CD14-positive monocyte (primary cell): ENCODE data around the gene IKZF2. TPM values are rescaled to one million over a fixed set of nuclear protein-coding genes. Genes with fewer than 3 reads are reported as not detected.
A peak's percentile ranks its signal among the peaks of the same experiment; 100 is the strongest.

Experiments used
- DNase-seq, 3 donors: peaks; one replicate each; pipeline ENCODE4 v3.0.0-alpha.2; 2011 to 2022
- H2AFZ ChIP-seq: 2 replicates; pipeline ENCODE4 v1.6.0; 2012; ENCODE audit warnings: mild to moderate bottlenecking, low read depth, low read length, inconsistent platforms; ENCODE audit not compliant: insufficient read depth, poor library complexity, severe bottlenecking
- H3K27ac ChIP-seq, 2 donors: 1 replicate in 1 of 2; 2 replicates in 1 of 2; pipeline ENCODE4 v1.5.1; 2012 to 2013; ENCODE audit warnings: low read length in 2 of 2, control low read depth in 1 of 2, inconsistent platforms in 1 of 2, low read depth in 1 of 2, mild to moderate bottlenecking in 1 of 2
- H3K27me3 ChIP-seq, 2 donors: one replicate each; pipeline versions ENCODE4 v1.6.0 to v1.6.1; 2011 to 2013; ENCODE audit warnings: low read length in 2 of 2; ENCODE audit not compliant: control insufficient read depth in 2 of 2, insufficient read depth in 2 of 2
- H3K36me3 ChIP-seq, 2 donors: replicated peaks in 1 of 2; 1 replicate in 1 of 2; 2 replicates in 1 of 2; pipeline versions ENCODE4 v1.5.1 to v1.6.1; 2012 to 2013; ENCODE audit warnings: low read length in 2 of 2, control low read depth in 1 of 2, inconsistent platforms in 1 of 2, mild to moderate bottlenecking in 1 of 2; ENCODE audit not compliant: insufficient read depth in 2 of 2, control insufficient read depth in 1 of 2
- H3K4me1 ChIP-seq, 2 donors: 1 replicate in 1 of 2; 2 replicates in 1 of 2; pipeline versions ENCODE4 v1.5.1 to v1.6.1; 2012 to 2013; ENCODE audit warnings: low read length in 2 of 2, control low read depth in 1 of 2, inconsistent platforms in 1 of 2, mild to moderate bottlenecking in 1 of 2, moderate library complexity in 1 of 2; ENCODE audit not compliant: insufficient read depth in 2 of 2, control insufficient read depth in 1 of 2
- H3K4me2 ChIP-seq: replicated peaks from 2 replicates; pipeline ENCODE3; 2012; ENCODE audit warnings: low read length, moderate library complexity, mild to moderate bottlenecking; ENCODE audit not compliant: poor library complexity, severe bottlenecking; ENCODE audit errors: extremely low read depth
- H3K4me3 ChIP-seq, 3 experiments: fragments of 200-600 bp in 1 of 3; sonication (generic) in 1 of 3; replicated peaks in 1 of 3; 1 replicate in 2 of 3; 2 replicates in 1 of 3; pipeline ENCODE4 v1.5.1; 2011 to 2013; ENCODE audit warnings: low read length in 3 of 3, mild to moderate bottlenecking in 3 of 3, control low read depth in 2 of 3, low read depth in 2 of 3, inconsistent platforms in 1 of 3, moderate library complexity in 1 of 3
- H3K79me2 ChIP-seq: 2 replicates; pipeline ENCODE4 v1.6.0; 2012; ENCODE audit warnings: mild to moderate bottlenecking, control low read depth, inconsistent platforms, low read length, moderate library complexity; ENCODE audit not compliant: insufficient read depth
- H3K9ac ChIP-seq: 2 replicates; pipeline ENCODE4 v1.6.0; 2017; ENCODE audit warnings: low read length, mild to moderate bottlenecking; ENCODE audit not compliant: insufficient read depth, poor library complexity, severe bottlenecking
- H3K9me3 ChIP-seq, 2 donors: replicated peaks in 1 of 2; 1 replicate in 1 of 2; 2 replicates in 1 of 2; pipeline versions ENCODE4 v1.5.1 to v1.6.1; 2012 to 2013; ENCODE audit warnings: low read length in 2 of 2, control low read depth in 1 of 2; ENCODE audit not compliant: control insufficient read depth in 1 of 2, insufficient read depth in 1 of 2
- H4K20me1 ChIP-seq: 2 replicates; pipeline ENCODE4 v1.6.0; 2012; ENCODE audit warnings: mild to moderate bottlenecking, low read length, control low read depth, moderate library complexity; ENCODE audit not compliant: insufficient read depth
- H3K27ac Mint-ChIP-seq, 7 donors: one replicate each; pipeline ENCODE4 v1.8.0; 2020; ENCODE audit warnings: mild to moderate bottlenecking in 7 of 7, mixed read lengths in 7 of 7, moderate library complexity in 6 of 7, inconsistent platforms in 2 of 7
- H3K27me3 Mint-ChIP-seq, 3 donors: one replicate each; pipeline ENCODE4 v1.8.0; 2021 to 2022; ENCODE audit warnings: low read depth in 3 of 3, mild to moderate bottlenecking in 3 of 3, mixed read lengths in 3 of 3, moderate library complexity in 3 of 3, inconsistent platforms in 1 of 3
- H3K36me3 Mint-ChIP-seq, 2 donors: one replicate each; pipeline ENCODE4 v1.8.0; 2020; ENCODE audit warnings: mixed read lengths in 2 of 2, inconsistent platforms in 1 of 2, mild to moderate bottlenecking in 1 of 2
- H3K4me1 Mint-ChIP-seq: one replicate; pipeline ENCODE4 v1.8.0; 2020; ENCODE audit warnings: mild to moderate bottlenecking, mixed read lengths
- H3K4me3 Mint-ChIP-seq, 2 donors: one replicate each; pipeline ENCODE4 v1.8.0; 2020; ENCODE audit warnings: mild to moderate bottlenecking in 2 of 2, mixed read lengths in 2 of 2, moderate library complexity in 1 of 2
- H3K9me3 Mint-ChIP-seq, 7 donors: one replicate each; pipeline ENCODE4 v1.8.0; 2020 to 2022; ENCODE audit warnings: mixed read lengths in 7 of 7, mild to moderate bottlenecking in 6 of 7, moderate library complexity in 6 of 7, inconsistent platforms in 2 of 7
- WGBS: methylation state at CpG from one replicate; pipeline ENCODE4 v1.1.5; 2013; ENCODE audit warnings: missing lambda C conversion rate; ENCODE audit not compliant: insufficient coverage; 5-methylcytosine and 5-hydroxymethylcytosine counted together
- intact Hi-C, 2 donors: fragments of 100-400 bp; cut with micrococcal nuclease; formaldehyde crosslinking; loops; one replicate each; pipeline versions ENCODE4 v1.15.0 to v1.15.1; 2023
- polyA plus RNA-seq, 3 donors: library from polyadenylated mRNA; depleted of rRNA in 1 of 3; unstranded in 2 of 3; stranded (reverse) in 1 of 3; fragments of 300-500 nt in 2 of 3; fragments of >200 nt in 1 of 3; fragmentation: Illumina TruSeq in 2 of 3; gene quantifications; 1 replicate in 2 of 3; 2 replicates in 1 of 3; pipeline ENCODE4 v1.2.3, GENCODE V29; 2012 to 2021
- TF ChIP-seq, protein P1 (sequence below): fragments of 200-600 bp; IDR thresholded peaks from one replicate; pipeline ENCODE4 v1.8.0; 2022; ENCODE audit warnings: antibody characterized with exemption, mild to moderate bottlenecking

The IKZF2 gene
- polyA plus RNA-seq, 3 donors, result 0.10 to 0.12 (median 0.11) TPM

DNA sequence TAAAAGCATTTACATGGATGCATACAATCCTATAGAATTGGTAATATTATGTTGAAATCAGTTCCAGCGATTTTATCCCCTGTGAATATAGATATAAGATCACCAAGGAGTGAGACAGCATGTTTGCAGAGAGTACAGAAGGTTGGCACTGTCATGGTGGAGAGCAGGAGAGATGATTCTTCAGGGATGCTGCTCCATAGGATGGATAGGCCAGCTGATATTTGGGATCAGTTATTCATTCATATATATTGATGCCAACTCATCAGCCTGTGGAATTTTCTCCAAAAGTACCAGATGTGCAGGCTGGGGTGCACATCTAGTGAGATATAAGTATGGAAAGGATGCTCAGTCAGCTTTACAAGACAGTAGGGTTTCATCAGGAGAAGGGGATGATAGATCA is 139.9 kb downstream of the IKZF2 start:
- H3K27ac Mint-ChIP-seq, result peak overlapping the region in 1 of 7 donors; percentile 8
- no peak for DNase-seq
- intact Hi-C loops, result no loop called here
- no peak overlapping the region for H3K4me3 ChIP-seq
- no peaks in the 10 kb centered on the region for H3K4me1 ChIP-seq
- no peaks in the 10 kb centered on the region for H3K36me3 Mint-ChIP-seq
- H3K27me3 ChIP-seq, result no peaks in the 10 kb centered on the region
- H3K9me3 ChIP-seq, result no peaks in the 10 kb centered on the region
- no peaks in the 10 kb centered on the region for H3K79me2 ChIP-seq
- no peaks in the 10 kb centered on the region for H3K36me3 ChIP-seq
- no peak overlapping the region for H3K4me3 Mint-ChIP-seq
- peaks cover 0 to 3% (median 0%) of the 10 kb centered on the region in 7 donors for H3K9me3 Mint-ChIP-seq
- TF ChIP-seq, protein P1, sequence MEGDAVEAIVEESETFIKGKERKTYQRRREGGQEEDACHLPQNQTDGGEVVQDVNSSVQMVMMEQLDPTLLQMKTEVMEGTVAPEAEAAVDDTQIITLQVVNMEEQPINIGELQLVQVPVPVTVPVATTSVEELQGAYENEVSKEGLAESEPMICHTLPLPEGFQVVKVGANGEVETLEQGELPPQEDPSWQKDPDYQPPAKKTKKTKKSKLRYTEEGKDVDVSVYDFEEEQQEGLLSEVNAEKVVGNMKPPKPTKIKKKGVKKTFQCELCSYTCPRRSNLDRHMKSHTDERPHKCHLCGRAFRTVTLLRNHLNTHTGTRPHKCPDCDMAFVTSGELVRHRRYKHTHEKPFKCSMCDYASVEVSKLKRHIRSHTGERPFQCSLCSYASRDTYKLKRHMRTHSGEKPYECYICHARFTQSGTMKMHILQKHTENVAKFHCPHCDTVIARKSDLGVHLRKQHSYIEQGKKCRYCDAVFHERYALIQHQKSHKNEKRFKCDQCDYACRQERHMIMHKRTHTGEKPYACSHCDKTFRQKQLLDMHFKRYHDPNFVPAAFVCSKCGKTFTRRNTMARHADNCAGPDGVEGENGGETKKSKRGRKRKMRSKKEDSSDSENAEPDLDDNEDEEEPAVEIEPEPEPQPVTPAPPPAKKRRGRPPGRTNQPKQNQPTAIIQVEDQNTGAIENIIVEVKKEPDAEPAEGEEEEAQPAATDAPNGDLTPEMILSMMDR, result no peak
- H3K4me2 ChIP-seq, result no peak overlapping the region
- no peaks in the 10 kb centered on the region for H3K27me3 Mint-ChIP-seq
- WGBS, result no CpG with 5 or more reads among the region's 1 CpG
- H4K20me1 ChIP-seq, result no peaks in the 10 kb centered on the region
- H2AFZ ChIP-seq, result no peak overlapping the region
- H3K4me1 Mint-ChIP-seq, result no peaks in the 10 kb centered on the region
- no peak overlapping the region for H3K9ac ChIP-seq
- H3K27ac ChIP-seq, result no peak overlapping the region

DNA sequence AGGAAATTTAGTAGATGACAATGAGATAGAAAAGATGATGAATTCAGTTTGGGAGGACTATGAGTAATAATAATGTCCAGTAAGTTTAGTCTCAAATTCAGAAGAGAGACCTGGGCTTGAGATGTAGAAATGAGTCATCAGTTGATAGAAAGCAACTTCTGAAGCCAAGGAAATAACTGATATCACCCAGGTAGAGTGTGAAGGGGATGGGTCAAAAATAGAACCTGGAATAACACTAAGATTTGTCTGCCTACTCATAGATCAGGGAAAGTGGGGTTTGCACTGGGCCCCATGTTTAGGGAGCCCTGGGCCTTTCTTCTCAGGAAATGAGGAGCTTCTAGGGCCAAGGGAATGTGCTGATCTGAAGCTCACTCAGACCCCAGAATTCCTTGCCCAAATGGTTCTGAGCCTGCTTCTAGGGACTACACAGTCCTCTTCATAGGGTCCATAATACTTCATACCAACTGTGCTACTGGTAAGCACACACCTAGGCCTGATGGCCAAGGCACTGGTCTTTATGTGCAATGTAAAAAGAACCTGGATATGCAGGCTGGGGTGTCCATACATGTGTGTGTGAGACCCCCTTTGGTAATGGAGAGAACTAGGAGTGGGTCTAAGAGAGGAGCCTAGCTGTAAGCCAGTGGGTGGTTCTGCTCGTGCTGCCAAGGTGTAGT is 141.2 kb downstream of the IKZF2 start:
- H3K36me3 ChIP-seq, result no peaks in the 10 kb centered on the region
- no peaks in the 10 kb centered on the region for H3K27me3 ChIP-seq
- H3K27ac ChIP-seq, result no peak overlapping the region
- Mint-ChIP-seq H3K27ac (no peak overlapping the region), H3K4me3 (no peak overlapping the region), H3K36me3 (no peaks in the 10 kb centered on the region), H3K4me1 (no peaks in the 10 kb centered on the region), H3K9me3 (peaks cover 0 to 3% (median 0%) of the 10 kb centered on the region in 7 donors), H3K27me3 (no peaks in the 10 kb centered on the region)
- H3K4me2 ChIP-seq, result no peak overlapping the region
- no peak overlapping the region for H3K9ac ChIP-seq
- no CpG with 5 or more reads among the region's 1 CpG for WGBS
- no peaks in the 10 kb centered on the region for H3K79me2 ChIP-seq
- no peaks in the 10 kb centered on the region for H3K9me3 ChIP-seq
- DNase-seq, result no peak
- H3K4me1 ChIP-seq, result no peaks in the 10 kb centered on the region
- intact Hi-C loops, result no loop called here
- TF ChIP-seq, protein P1, result no peak
- H3K4me3 ChIP-seq, result no peak overlapping the region
- no peaks in the 10 kb centered on the region for H4K20me1 ChIP-seq
- no peak overlapping the region for H2AFZ ChIP-seq
